ENCODE measurements around the gene JKAMP.

The JKAMP gene

GRCh38 chr14:59511916-59512575 is 27.7 kb downstream of the JKAMP start:
- peak; percentile 7 for DNase-seq (ENCODE audit: low read depth)
- no peak overlapping the region for H3K4me3 ChIP-seq (ENCODE audit: low read depth, low read length)
- TF ChIP-seq MYC (IDR thresholded peaks at IDR 0.05; ENCODE audit: low read depth, low read length) (no peak), POLR2A (IDR thresholded peaks at IDR 0.05; ENCODE audit: extremely low read depth, insufficient read length) (no peak)
- TF ChIP-seq, protein P1, sequence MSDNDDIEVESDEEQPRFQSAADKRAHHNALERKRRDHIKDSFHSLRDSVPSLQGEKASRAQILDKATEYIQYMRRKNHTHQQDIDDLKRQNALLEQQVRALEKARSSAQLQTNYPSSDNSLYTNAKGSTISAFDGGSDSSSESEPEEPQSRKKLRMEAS (IDR thresholded peaks at IDR 0.05; ENCODE audit: low read depth, low read length) = no peak
- TF ChIP-seq, protein P2, sequence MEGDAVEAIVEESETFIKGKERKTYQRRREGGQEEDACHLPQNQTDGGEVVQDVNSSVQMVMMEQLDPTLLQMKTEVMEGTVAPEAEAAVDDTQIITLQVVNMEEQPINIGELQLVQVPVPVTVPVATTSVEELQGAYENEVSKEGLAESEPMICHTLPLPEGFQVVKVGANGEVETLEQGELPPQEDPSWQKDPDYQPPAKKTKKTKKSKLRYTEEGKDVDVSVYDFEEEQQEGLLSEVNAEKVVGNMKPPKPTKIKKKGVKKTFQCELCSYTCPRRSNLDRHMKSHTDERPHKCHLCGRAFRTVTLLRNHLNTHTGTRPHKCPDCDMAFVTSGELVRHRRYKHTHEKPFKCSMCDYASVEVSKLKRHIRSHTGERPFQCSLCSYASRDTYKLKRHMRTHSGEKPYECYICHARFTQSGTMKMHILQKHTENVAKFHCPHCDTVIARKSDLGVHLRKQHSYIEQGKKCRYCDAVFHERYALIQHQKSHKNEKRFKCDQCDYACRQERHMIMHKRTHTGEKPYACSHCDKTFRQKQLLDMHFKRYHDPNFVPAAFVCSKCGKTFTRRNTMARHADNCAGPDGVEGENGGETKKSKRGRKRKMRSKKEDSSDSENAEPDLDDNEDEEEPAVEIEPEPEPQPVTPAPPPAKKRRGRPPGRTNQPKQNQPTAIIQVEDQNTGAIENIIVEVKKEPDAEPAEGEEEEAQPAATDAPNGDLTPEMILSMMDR (IDR thresholded peaks at IDR 0.05; ENCODE audit: low read depth, low read length) = peak; percentile 63

- TF ChIP-seq MYC (IDR thresholded peaks at IDR 0.05; ENCODE audit: low read depth, low read length) (no peak), POLR2A (IDR thresholded peaks at IDR 0.05; ENCODE audit: extremely low read depth, insufficient read length) (no peak)
- TF ChIP-seq, protein P1 (IDR thresholded peaks at IDR 0.05; ENCODE audit: low read depth, low read length) = no peak
- TF ChIP-seq, protein P2 (IDR thresholded peaks at IDR 0.05; ENCODE audit: low read depth, low read length) = no peak
- DNase-seq (ENCODE audit: low read depth) = no peak
- no peak overlapping the region for H3K4me3 ChIP-seq (ENCODE audit: low read depth, low read length)
Observed at GRCh38 chr14:59520224-59520623, 35.9 kb downstream of the JKAMP start.

- TF ChIP-seq, protein P1 (IDR thresholded peaks at IDR 0.05; ENCODE audit: low read depth, low read length) = no peak
- no peak for TF ChIP-seq POLR2A (IDR thresholded peaks at IDR 0.05; ENCODE audit: extremely low read depth, insufficient read length)
- TF ChIP-seq MYC (IDR thresholded peaks at IDR 0.05; ENCODE audit: low read depth, low read length) = no peak
- TF ChIP-seq, protein P2 (IDR thresholded peaks at IDR 0.05; ENCODE audit: low read depth, low read length) = no peak
- no peak overlapping the region for H3K4me3 ChIP-seq (ENCODE audit: low read depth, low read length)
- DNase-seq (ENCODE audit: low read depth) = no peak
Observed at GRCh38 chr14:59529189-59529588, 44.9 kb downstream of the JKAMP start.

DNA sequence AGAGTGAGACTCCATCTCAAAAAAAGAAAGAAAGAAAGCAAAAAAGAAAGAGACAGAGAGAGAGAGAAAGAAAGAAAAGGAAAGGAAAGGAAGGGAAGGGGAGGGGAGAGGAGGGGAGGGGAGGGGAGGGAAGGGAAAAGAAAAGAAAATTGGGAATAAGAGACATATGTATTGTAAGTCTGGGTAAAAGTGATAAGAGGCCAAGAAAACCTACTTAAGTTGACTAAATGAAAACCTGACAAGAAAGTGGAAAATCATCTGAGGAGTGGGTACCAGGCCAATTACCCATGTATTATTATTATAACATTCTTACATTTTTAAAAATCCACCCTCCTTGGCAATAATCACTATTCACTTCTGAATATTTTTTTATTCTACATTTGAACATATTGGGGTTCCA is 46.0 kb downstream of the JKAMP start:
- H3K4me3 ChIP-seq (ENCODE audit: low read depth, low read length) = no peak overlapping the region
- TF ChIP-seq POLR2A (IDR thresholded peaks at IDR 0.05; ENCODE audit: extremely low read depth, insufficient read length) (no peak), MYC (IDR thresholded peaks at IDR 0.05; ENCODE audit: low read depth, low read length) (no peak)
- TF ChIP-seq, protein P1 (IDR thresholded peaks at IDR 0.05; ENCODE audit: low read depth, low read length) = no peak
- TF ChIP-seq, protein P2 (IDR thresholded peaks at IDR 0.05; ENCODE audit: low read depth, low read length) = no peak
- DNase-seq (ENCODE audit: low read depth) = no peak

DNA sequence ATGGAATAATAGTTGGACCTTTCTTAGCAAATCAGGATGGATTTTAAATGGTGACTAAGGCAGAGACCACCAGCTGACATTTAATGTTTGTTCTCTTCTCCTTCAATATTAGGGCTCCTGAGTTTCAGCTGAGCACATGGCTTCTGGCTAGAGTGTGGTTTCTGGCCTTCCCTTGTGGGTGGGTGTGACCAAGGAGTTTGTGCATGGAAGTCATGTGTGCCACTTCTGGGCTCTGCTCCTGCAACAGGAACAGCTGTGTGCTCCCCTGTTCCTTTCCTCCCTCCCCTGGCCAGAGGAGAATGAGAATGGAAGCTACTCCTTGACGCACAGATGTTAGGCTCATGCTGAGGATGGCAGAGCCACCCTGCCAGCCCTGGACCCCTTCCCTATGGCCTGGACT is 48.1 kb downstream of the JKAMP start:
- no peak for DNase-seq (ENCODE audit: low read depth)
- no peak overlapping the region for H3K4me3 ChIP-seq (ENCODE audit: low read depth, low read length)
- TF ChIP-seq MYC (IDR thresholded peaks at IDR 0.05; ENCODE audit: low read depth, low read length) = no peak
- no peak for TF ChIP-seq POLR2A (IDR thresholded peaks at IDR 0.05; ENCODE audit: extremely low read depth, insufficient read length)
- TF ChIP-seq, protein P1 (IDR thresholded peaks at IDR 0.05; ENCODE audit: low read depth, low read length) = no peak
- TF ChIP-seq, protein P2 (IDR thresholded peaks at IDR 0.05; ENCODE audit: low read depth, low read length) = no peak
